Calu3 (cell line): ENCODE results near the gene EIF4G2. TPM values are rescaled to one million over a fixed set of nuclear protein-coding genes. Genes with fewer than 3 reads are reported as not detected.
"Not testable (repeated sequence)": the region's sequence is repeated elsewhere in the genome, so short reads cannot be mapped to it uniquely, and the experiment has no call there.

Source experiments
- BruUV-seq: library from RNA; stranded (reverse); fragments of 400-500 nt; replicated peaks from 2 replicates; lab custom pipeline; 2021; lab: Mats Ljungman, UMichigan
- CTCF ChIA-PET: fragments of 300-600 bp; sonication (Branson Sonifier 250); formaldehyde crosslinking; loops from one replicate; lab custom pipeline; 2022; ENCODE audit warnings: antibody characterized with exemption; lab: Charles Lee
- DNase-seq: peaks from one replicate; pipeline ENCODE4 v3.0.0; 2022
- H3K27ac Mint-ChIP-seq: one replicate; pipeline ENCODE4 v1.8.0; 2022; ENCODE audit warnings: mixed read lengths; ENCODE audit not compliant: unreplicated experiment
- H3K27me3 Mint-ChIP-seq: one replicate; pipeline ENCODE4 v1.8.0; 2022; ENCODE audit warnings: mixed read lengths; ENCODE audit not compliant: unreplicated experiment
- H3K36me3 Mint-ChIP-seq: one replicate; pipeline ENCODE4 v1.8.0; 2022; ENCODE audit warnings: mild to moderate bottlenecking, moderate library complexity, mixed read lengths; ENCODE audit not compliant: insufficient read depth, unreplicated experiment
- H3K4me1 Mint-ChIP-seq: one replicate; pipeline ENCODE4 v1.8.0; 2022; ENCODE audit warnings: mild to moderate bottlenecking, low read depth, mixed read lengths; ENCODE audit not compliant: unreplicated experiment
- H3K4me3 Mint-ChIP-seq: one replicate; pipeline ENCODE4 v1.8.0; 2022; ENCODE audit warnings: mild to moderate bottlenecking, low read depth, moderate library complexity, mixed read lengths; ENCODE audit not compliant: unreplicated experiment
- H3K9me3 Mint-ChIP-seq: one replicate; pipeline ENCODE4 v1.8.0; 2022; ENCODE audit warnings: low read depth, mixed read lengths; ENCODE audit not compliant: unreplicated experiment
- intact Hi-C: fragments of 100-400 bp; cut with micrococcal nuclease; formaldehyde crosslinking; loops from one replicate; pipeline ENCODE4 v1.10.0; 2022; ENCODE audit not compliant: unreplicated experiment
- total RNA-seq: library from RNA; stranded (reverse); gene quantifications from 2 replicates; pipeline ENCODE4 v1.2.3, GENCODE V29; 2022
- TF ChIP-seq, protein P1 (sequence below): fragments of 200-600 bp; IDR thresholded peaks from one replicate; pipeline ENCODE4 v1.8.0; 2022; ENCODE audit warnings: antibody characterized with exemption; ENCODE audit not compliant: unreplicated experiment

Gene EIF4G2
- total RNA-seq, 1 experiment from 2014 or later, result 772 TPM

DNA sequence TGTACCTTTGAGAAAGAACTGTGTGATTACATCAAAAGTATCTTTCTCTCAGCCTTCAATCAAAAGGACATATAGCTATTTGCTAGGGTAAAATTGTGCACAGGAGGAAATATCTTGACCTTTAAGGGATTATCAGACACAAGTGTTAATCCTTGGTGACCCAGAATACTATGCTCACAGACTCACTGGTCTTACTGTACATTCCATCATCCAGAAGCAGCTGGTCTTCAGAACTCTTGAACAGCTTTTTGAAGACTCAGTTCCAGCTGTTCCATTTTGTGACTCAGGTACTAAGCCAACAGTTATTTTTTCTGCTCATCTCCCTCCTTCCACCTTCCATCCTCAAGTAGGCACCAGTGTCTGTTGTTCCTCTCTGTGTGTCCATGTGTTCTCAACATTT lies 29.4 kb upstream of the EIF4G2 start:
- Mint-ChIP-seq H3K36me3 (peaks cover 5% of the 10 kb centered on the region), H3K4me1 (peaks cover 11% of the 10 kb centered on the region), H3K27ac (no peak overlapping the region), H3K4me3 (no peak overlapping the region), H3K27me3 (no peaks in the 10 kb centered on the region), H3K9me3 (no peaks in the 10 kb centered on the region)
- intact Hi-C loops, result no loop called here
- CTCF ChIA-PET, result no interaction called here
- DNase-seq, result no peak
- no TSS peak for BruUV-seq
- TF ChIP-seq, protein P1, sequence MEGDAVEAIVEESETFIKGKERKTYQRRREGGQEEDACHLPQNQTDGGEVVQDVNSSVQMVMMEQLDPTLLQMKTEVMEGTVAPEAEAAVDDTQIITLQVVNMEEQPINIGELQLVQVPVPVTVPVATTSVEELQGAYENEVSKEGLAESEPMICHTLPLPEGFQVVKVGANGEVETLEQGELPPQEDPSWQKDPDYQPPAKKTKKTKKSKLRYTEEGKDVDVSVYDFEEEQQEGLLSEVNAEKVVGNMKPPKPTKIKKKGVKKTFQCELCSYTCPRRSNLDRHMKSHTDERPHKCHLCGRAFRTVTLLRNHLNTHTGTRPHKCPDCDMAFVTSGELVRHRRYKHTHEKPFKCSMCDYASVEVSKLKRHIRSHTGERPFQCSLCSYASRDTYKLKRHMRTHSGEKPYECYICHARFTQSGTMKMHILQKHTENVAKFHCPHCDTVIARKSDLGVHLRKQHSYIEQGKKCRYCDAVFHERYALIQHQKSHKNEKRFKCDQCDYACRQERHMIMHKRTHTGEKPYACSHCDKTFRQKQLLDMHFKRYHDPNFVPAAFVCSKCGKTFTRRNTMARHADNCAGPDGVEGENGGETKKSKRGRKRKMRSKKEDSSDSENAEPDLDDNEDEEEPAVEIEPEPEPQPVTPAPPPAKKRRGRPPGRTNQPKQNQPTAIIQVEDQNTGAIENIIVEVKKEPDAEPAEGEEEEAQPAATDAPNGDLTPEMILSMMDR, result no peak

DNA sequence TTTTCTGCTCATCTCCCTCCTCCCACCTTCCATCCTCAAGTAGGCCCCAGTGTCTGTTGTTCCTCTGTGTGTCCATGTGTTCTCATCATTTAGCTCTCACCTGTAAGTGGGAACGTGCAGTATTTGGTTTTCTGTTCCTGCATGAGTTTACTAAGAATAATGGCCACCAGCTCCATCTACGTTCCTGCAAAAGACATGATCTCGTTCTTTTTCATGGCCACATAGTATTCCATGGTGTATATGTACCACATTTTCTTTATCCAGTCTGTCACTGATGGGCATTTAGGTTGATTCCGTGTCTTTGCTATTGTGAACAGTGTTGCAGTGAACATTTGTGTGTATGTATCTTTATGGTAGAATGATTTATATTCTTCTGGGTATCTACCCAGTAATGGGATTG lies 28.2 kb upstream of the EIF4G2 start:
- H3K27ac Mint-ChIP-seq, H3K36me3 Mint-ChIP-seq, intact Hi-C loops, BruUV-seq, H3K4me3 Mint-ChIP-seq, H3K27me3 Mint-ChIP-seq, DNase-seq, H3K9me3 Mint-ChIP-seq, CTCF ChIA-PET: not testable (repeated sequence)
- peaks cover 11% of the 10 kb centered on the region for H3K4me1 Mint-ChIP-seq

DNA sequence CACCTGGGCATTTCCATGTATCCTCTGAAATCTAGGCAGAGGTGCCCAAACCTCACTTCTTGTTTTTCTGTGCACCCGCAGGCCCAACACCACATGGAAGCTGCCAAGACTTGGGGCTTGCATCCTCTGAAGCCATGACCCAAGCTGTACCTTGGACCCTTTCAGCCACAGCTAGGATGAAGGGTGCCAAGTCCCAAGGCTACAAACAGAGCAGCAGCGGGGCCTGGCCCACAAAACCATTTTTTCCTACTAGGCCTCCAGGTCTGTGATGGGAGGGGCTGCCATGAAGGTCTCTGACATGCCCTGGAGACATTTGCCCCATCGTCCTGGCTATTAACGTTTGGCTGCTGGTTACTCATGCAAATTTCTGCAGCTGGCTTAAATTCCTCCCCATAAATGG lies 20.4 kb upstream of the EIF4G2 start:
- intact Hi-C loops, result no loop called here
- CTCF ChIA-PET, result no interaction called here
- H3K4me1 Mint-ChIP-seq, result no peaks in the 10 kb centered on the region
- H3K4me3 Mint-ChIP-seq, result no peak overlapping the region
- H3K27ac Mint-ChIP-seq, result no peak overlapping the region
- DNase-seq, result no peak
- H3K27me3 Mint-ChIP-seq, result no peaks in the 10 kb centered on the region
- BruUV-seq, result no TSS peak
- no peaks in the 10 kb centered on the region for H3K36me3 Mint-ChIP-seq
- TF ChIP-seq, protein P1, result no peak
- H3K9me3 Mint-ChIP-seq, result no peaks in the 10 kb centered on the region

DNA sequence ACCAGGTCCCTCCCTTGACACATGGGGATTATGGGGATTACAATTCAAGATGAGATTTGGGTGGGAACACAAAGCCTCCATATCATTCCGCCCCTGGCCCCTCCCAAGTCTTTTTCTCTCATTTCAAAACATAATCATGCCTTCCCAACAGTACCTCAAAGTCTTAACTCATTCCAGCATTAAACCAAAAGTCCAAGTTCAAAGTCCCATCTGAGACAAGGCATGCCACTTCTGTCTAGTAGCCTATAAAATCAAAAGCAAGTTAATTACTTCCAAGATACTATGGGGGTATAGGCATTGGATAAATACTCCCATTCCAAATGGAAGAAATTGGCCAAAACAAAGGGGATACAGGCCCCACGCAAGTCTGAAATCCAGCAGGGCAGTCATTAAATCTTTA lies 19.7 kb upstream of the EIF4G2 start:
- no TSS peak for BruUV-seq
- no peaks in the 10 kb centered on the region for H3K36me3 Mint-ChIP-seq
- CTCF ChIA-PET, result no interaction called here
- no peaks in the 10 kb centered on the region for H3K9me3 Mint-ChIP-seq
- no peaks in the 10 kb centered on the region for H3K27me3 Mint-ChIP-seq
- no peaks in the 10 kb centered on the region for H3K4me1 Mint-ChIP-seq
- intact Hi-C loops, result no loop called here
- TF ChIP-seq, protein P1, result no peak
- no peak for DNase-seq
- no peak overlapping the region for H3K4me3 Mint-ChIP-seq
- no peak overlapping the region for H3K27ac Mint-ChIP-seq

DNA sequence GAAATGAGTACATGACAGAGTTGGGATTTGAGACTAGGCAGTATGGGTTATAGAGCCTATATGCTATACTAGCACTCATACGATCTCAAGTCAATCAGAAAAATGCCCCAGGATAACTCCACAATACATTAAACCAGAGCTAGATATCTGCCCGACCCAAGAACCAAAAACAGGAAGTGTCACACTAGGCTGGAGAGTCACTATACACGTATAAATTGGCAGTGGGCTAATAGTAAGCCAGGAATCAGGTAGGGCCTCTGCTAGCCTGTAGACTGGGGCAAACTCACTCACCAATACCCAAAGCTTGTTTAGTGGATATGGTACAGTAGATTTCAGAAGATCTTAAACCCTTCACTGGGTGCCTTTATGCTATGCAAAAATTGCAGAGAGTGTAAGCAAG lies 16.2 kb upstream of the EIF4G2 start:
- no peaks in the 10 kb centered on the region for H3K27me3 Mint-ChIP-seq
- CTCF ChIA-PET, result interaction anchor here (0.5 kb wide), 1 partner anchor 19 kb away, joined by 3 read pairs; no protein-coding TSS in a partner anchor
- no peaks in the 10 kb centered on the region for H3K4me1 Mint-ChIP-seq
- DNase-seq, result no peak
- H3K36me3 Mint-ChIP-seq, result no peaks in the 10 kb centered on the region
- no TSS peak for BruUV-seq
- intact Hi-C loops, result no loop called here
- H3K9me3 Mint-ChIP-seq, result no peaks in the 10 kb centered on the region
- H3K4me3 Mint-ChIP-seq, result no peak overlapping the region
- TF ChIP-seq, protein P1, result no peak
- H3K27ac Mint-ChIP-seq, result no peak overlapping the region
